IPS DF 6.9 (cell line): ENCODE results near the gene COX4I1.

Source experiments
- DNase-seq: peaks from one replicate; pipeline ENCODE4 v3.0.0-alpha.2; 2013; ENCODE audit warnings: low read depth, low spot score
- H3K27ac ChIP-seq: one replicate; pipeline ENCODE4 v1.5.1; 2013; ENCODE audit warnings: low read length, control low read depth
- H3K27me3 ChIP-seq: 2 replicates; pipeline ENCODE4 v1.6.1; 2013; ENCODE audit warnings: mild to moderate bottlenecking, low read length; ENCODE audit not compliant: control insufficient read depth, insufficient read depth
- H3K36me3 ChIP-seq: 2 replicates; pipeline ENCODE4 v1.6.1; 2013; ENCODE audit warnings: low read length; ENCODE audit not compliant: control insufficient read depth, insufficient read depth
- H3K4me1 ChIP-seq: 2 replicates; pipeline ENCODE4 v1.6.1; 2013; ENCODE audit warnings: low read length; ENCODE audit not compliant: control insufficient read depth, insufficient read depth
- H3K4me3 ChIP-seq: 2 replicates; pipeline ENCODE4 v1.5.1; 2013; ENCODE audit warnings: mild to moderate bottlenecking, low read length
- H3K9me3 ChIP-seq: 2 replicates; pipeline ENCODE4 v1.6.1; 2013; ENCODE audit warnings: low read length, inconsistent platforms; ENCODE audit not compliant: control insufficient read depth, insufficient read depth
- WGBS: extraction: QIAGEN DNeasy Blood & Tissue Kit; methylation state at CpG from one replicate; pipeline ENCODE4 v1.1.7; 2013; ENCODE audit warnings: mixed read lengths, missing lambda C conversion rate; ENCODE audit not compliant: insufficient read length, insufficient coverage; 5-methylcytosine and 5-hydroxymethylcytosine counted together

The COX4I1 gene

DNA sequence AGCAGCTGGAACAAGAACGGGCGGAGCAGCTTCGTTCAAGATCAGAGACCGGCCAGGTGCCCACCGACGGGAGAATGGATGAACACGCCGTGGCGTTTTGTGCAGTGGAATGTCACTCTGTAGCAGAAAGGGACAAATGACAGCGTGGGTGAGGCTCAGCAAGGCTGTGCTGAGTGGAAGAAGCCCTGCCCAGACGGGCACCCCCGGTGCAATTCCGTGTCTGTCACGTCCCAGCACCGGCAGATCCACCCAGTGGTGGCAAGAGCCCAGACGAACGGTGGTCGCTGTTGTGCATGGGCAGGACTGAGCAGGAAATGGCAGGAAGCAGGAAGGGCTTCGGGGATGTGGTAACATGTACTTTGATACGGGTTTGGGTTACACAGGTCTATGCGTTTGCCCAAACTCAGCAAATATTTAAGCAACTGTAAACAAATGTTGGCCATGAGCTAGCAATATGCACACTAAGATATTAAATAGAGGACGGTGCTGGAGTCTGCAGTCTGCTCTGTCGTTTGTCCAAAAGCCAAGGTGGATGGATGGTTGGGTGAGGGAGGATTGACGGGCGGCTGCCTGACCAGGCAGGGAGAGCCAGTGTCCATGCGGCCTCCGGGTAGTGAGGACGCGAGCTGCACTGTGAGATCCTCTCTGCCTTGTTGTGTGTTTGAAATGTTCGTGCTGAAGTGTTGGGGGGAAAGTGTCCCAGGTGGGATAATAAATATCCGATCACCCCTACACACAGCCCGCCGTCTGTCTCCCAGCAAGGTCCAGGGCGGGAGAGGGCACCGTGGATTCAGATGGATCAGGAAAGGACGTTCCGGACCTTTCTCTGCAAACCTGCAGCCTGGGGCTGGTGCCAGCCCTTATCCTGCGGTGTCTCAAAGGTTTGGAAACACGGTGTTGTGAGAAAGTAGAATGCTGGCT, 48.4 kb downstream of the COX4I1 start:
- no peak for DNase-seq
- Histone ChIP-seq H3K36me3 (no peaks in the 10 kb centered on the region), H3K27ac (no peak overlapping the region), H3K9me3 (no peaks in the 10 kb centered on the region), H3K4me1 (no peaks in the 10 kb centered on the region), H3K27me3 (no peaks in the 10 kb centered on the region), H3K4me3 (no peak overlapping the region)
- WGBS, result no CpG with 5 or more reads among the region's 39 CpGs

- no peaks in the 10 kb centered on the region for H3K27me3 ChIP-seq
- H3K4me3 ChIP-seq, result no peak overlapping the region
- H3K36me3 ChIP-seq, result no peaks in the 10 kb centered on the region
- no peaks in the 10 kb centered on the region for H3K9me3 ChIP-seq
- DNase-seq, result no peak
- WGBS, result no CpG with 5 or more reads among the region's 9 CpGs
- H3K27ac ChIP-seq, result no peak overlapping the region
- no peaks in the 10 kb centered on the region for H3K4me1 ChIP-seq
Measured at GRCh38 chr16:85848986-85849385, 49.5 kb downstream of the COX4I1 start.

- no CpG with 5 or more reads among the region's 8 CpGs for whole genome bisulfite sequencing
- no peaks in the 10 kb centered on the region for H3K27me3 ChIP-seq
Measured at GRCh38 chr16:85849388-85849787, 49.9 kb downstream of the COX4I1 start.

DNA sequence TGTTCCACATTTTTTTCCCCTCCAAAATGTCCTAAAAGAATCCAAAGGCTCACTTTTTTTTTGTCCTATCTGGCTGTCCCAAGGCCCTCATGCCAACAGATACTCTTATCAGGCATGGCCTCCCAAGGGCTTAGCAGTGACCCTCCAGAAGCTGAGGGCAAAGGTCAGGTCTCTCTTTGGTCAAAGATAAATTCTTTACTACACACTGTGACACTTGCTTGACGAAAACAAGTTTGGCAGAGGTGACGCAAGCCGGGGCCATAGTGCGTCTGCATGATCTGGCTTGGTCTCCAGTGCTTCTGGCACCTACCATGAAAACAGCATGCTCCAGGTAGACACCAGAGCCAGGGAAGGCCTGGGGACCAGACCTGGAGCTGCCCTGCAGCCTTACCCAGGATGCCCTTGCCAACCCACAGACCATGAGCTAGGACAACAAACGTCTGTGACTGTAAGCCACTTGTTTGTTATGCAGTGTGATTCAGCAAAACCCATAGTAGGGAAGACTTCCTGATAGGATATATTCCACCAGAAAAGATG, 50.9 kb downstream of the COX4I1 start:
- WGBS, result no CpG with 5 or more reads among the region's 5 CpGs
- no peak for DNase-seq
- H3K9me3 ChIP-seq, result no peaks in the 10 kb centered on the region
- H3K27me3 ChIP-seq, result no peaks in the 10 kb centered on the region
- no peaks in the 10 kb centered on the region for H3K36me3 ChIP-seq
- no peaks in the 10 kb centered on the region for H3K4me1 ChIP-seq
- H3K4me3 ChIP-seq, result no peak overlapping the region
- no peak overlapping the region for H3K27ac ChIP-seq

More at GRCh38 chr16:85849388-85849787, 49.9 kb downstream of the COX4I1 start:
- DNase-seq, result no peak
- Histone ChIP-seq H3K36me3 (no peaks in the 10 kb centered on the region), H3K4me1 (no peaks in the 10 kb centered on the region), H3K27ac (no peak overlapping the region), H3K4me3 (no peak overlapping the region), H3K9me3 (no peaks in the 10 kb centered on the region)

GRCh38 chr16:85851034-85851785, 51.7 kb downstream of the COX4I1 start:
- no peak for DNase-seq
- H3K4me1 ChIP-seq, result no peaks in the 10 kb centered on the region
- no peak overlapping the region for H3K4me3 ChIP-seq
- WGBS, result no CpG with 5 or more reads among the region's 15 CpGs
- H3K27ac ChIP-seq, result no peak overlapping the region
- H3K27me3 ChIP-seq, result no peaks in the 10 kb centered on the region
- no peaks in the 10 kb centered on the region for H3K9me3 ChIP-seq
- H3K36me3 ChIP-seq, result no peaks in the 10 kb centered on the region

DNA sequence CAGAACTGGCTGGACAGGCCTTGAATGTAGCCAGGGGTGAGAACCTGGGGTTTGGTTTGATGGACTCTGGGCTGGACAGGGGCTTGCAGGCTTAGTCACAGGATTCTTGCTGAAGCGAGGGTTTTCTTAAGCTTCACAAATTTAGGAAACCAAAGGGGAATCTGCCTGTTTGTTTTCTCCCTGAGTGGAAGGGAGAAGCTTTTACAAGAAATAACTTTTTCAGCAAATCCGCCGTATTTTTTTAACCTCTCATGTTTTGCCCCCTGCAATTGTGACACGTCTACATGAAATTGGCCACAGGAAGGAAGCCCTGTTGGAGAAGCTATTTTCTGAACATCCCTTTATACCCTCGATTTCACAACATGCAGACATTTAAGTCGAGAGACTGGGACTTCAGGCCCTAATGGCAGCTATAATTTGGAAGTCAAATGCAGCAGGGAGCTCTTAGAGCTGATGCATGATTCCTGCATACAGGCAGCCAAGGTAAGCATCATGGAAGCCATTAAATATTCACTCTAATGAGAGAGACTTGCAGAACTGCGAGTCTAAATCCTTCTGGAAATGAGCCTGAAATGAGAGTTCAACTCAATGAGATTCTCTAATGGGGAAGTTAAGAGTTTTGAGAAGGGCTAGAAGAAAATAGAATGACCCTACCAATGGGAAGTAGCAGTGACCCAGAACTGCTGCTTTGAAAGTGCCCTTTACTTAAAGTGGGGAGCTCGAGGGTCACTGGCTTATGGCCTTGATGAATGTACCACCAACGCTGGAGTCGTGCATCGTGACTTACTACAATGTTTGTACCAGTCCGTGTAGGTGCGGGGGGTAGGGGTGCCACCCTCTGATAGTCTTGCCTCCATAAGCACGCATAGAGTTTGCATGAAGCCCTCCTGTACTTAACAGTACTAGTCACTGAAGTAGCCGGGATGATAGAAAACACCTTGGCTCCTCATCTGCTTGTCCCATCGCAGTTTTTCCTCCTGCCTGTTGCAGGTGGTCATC, 54.4 kb downstream of the COX4I1 start:
- WGBS, result no CpG with 5 or more reads among the region's 16 CpGs
- H3K27ac ChIP-seq, result no peak overlapping the region
- no peak overlapping the region for H3K4me3 ChIP-seq
- H3K27me3 ChIP-seq, result no peaks in the 10 kb centered on the region
- no peaks in the 10 kb centered on the region for H3K36me3 ChIP-seq
- H3K9me3 ChIP-seq, result no peaks in the 10 kb centered on the region
- DNase-seq, result no peak
- H3K4me1 ChIP-seq, result no peaks in the 10 kb centered on the region

DNA sequence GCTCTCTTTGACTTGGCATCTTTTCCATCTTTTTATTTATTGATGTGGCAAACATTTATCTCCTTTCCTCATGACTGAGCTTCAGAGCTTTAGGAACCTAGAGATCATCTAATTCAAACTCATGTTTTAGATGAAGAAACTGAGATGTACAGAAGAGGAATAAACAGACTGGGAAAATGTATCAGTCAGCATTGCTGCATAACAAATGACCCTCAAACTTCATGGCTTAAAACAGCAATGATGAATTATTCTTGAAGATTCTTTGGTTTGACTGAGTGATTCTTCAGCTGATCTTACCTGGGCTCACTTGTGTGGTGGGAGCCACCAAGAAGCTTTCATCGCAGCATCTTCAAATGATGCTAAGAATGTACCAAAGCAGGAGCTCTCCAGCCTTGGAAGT, 55.4 kb downstream of the COX4I1 start:
- Histone ChIP-seq H3K4me3 (no peak overlapping the region), H3K36me3 (no peaks in the 10 kb centered on the region), H3K27ac (no peak overlapping the region), H3K4me1 (no peaks in the 10 kb centered on the region; the same call in 1 of the 2 replicates), H3K27me3 (no peaks in the 10 kb centered on the region), H3K9me3 (no peaks in the 10 kb centered on the region)
- no peak for DNase-seq
- no CpG with 5 or more reads among the region's 1 CpG for WGBS

DNA sequence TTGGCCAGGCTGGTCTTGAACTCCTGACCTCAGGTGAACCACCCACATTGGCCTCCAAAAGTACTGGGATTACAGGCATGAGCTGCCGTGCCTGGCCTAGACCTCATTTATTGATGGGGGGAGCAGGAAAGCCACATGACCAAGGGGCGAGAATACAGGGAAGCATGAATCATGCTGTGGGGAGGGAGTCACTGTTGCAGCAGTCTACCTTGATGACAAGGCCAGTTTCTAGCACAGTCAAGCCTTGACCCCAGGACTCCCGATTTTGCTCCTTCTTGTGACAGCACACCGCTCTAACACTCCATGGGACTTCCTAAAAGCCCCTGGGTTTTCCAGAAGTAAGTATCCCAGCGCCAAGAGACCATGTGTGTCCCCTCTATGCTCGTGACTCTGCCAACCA, 56.6 kb downstream of the COX4I1 start:
- H3K27me3 ChIP-seq, result no peaks in the 10 kb centered on the region
- no peak for DNase-seq
- H3K4me1 ChIP-seq, result no peaks in the 10 kb centered on the region; the same call in 1 of the 2 replicates
- no peak overlapping the region for H3K4me3 ChIP-seq
- no CpG with 5 or more reads among the region's 6 CpGs for WGBS
- no peak overlapping the region for H3K27ac ChIP-seq
- H3K9me3 ChIP-seq, result no peaks in the 10 kb centered on the region
- H3K36me3 ChIP-seq, result no peaks in the 10 kb centered on the region

- Histone ChIP-seq H3K27ac (no peak overlapping the region), H3K4me3 (no peak overlapping the region), H3K9me3 (no peaks in the 10 kb centered on the region), H3K4me1 (no peaks in the 10 kb centered on the region; the same call in 1 of the 2 replicates), H3K36me3 (no peaks in the 10 kb centered on the region), H3K27me3 (no peaks in the 10 kb centered on the region)
- no CpG with 5 or more reads among the region's 5 CpGs for WGBS
- DNase-seq, result no peak
Measured at GRCh38 chr16:85856585-85856984, 57.1 kb downstream of the COX4I1 start.
